NT2/D1 (cell line): ENCODE data around the gene ALDH18A1.

Experiments used
- SUZ12 ChIP-seq: IDR thresholded peaks from 2 replicates; pipeline ENCODE4 v1.6.1; 2011; ENCODE audit not compliant: insufficient read length, insufficient read depth; ENCODE audit errors: extremely low read depth
- ZNF274 ChIP-seq: IDR thresholded peaks from 2 replicates; pipeline ENCODE4 v1.6.1; 2011; ENCODE audit warnings: mild to moderate bottlenecking, low read depth, low read length

- TF ChIP-seq SUZ12 (no peak), ZNF274 (no peak)
Measured at GRCh38 chr10:95574649-95575365, 81.7 kb downstream of the ALDH18A1 start.
